Skin of body (tissue), 2 donors: ENCODE results near the gene ZSCAN10. TPM values are rescaled to one million over a fixed set of nuclear protein-coding genes. Genes with fewer than 3 reads are reported as not detected.
A peak's percentile ranks its signal among the peaks of the same experiment; 100 is the strongest.
"Not testable (repeated sequence)": the region's sequence is repeated elsewhere in the genome, so short reads cannot be mapped to it uniquely, and the experiment has no call there.

Experiments used
- DNase-seq: peaks from one replicate; lab custom pipeline; 2025; lab: John Stamatoyannopoulos, UW
- total RNA-seq: library from RNA; depleted of rRNA; stranded (reverse); fragments of >200 nt; gene quantifications from one replicate; pipeline ENCODE4 v1.2.3, GENCODE V29; 2014

ZSCAN10 gene
- total RNA-seq, result not detected

DNA sequence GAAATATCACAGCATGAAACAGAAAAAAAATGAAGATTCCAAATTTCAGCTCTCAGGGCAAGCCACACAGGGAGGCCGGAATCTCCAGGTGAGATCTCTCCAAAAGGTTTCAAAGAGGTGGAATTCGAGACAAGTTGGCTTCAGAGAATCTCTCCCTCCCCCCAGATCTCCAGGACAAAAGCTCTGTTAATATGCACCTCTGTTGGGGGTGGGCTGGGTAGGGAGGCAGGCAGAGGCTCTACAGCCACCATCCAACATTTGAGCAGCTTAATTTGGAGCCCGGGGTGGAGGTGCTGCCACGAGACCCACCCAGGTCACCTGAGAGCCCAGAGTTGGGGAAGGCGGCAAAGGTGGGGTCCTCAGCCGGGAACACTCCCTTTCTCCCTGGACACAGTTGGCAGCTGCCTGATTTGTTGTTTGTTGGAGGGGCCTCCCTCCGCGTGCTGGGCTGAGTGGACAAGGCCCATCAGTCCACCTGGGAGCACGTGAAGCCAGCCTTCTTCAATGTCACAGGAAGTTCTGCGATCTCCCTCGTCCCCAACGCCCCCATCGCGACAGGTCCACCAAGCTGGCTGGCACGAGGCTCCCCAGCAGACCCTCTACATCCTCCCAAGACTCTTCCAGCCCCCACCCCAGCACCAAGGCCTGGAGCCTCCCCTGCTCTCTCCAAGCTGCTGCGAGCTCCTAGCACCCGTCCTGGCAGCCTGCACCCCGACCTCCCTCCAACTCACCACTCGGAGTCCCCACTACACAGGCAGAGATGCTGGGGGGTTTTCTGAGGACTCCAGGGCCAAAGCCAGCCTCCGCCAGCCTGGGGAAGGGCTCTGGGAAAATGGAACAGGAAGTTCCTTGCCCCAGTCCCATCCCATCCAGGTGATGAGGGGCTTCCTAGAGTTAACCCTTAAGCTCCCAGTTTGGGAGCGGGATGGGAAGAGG, at the start of gene ZSCAN10:
Gene ZSCAN10, minus strand, starts transcription at position 836 of the 936 bp plus-strand sequence. CDS start 6,357 bp downstream, outside the sequence.
- no peak for DNase-seq

DNA sequence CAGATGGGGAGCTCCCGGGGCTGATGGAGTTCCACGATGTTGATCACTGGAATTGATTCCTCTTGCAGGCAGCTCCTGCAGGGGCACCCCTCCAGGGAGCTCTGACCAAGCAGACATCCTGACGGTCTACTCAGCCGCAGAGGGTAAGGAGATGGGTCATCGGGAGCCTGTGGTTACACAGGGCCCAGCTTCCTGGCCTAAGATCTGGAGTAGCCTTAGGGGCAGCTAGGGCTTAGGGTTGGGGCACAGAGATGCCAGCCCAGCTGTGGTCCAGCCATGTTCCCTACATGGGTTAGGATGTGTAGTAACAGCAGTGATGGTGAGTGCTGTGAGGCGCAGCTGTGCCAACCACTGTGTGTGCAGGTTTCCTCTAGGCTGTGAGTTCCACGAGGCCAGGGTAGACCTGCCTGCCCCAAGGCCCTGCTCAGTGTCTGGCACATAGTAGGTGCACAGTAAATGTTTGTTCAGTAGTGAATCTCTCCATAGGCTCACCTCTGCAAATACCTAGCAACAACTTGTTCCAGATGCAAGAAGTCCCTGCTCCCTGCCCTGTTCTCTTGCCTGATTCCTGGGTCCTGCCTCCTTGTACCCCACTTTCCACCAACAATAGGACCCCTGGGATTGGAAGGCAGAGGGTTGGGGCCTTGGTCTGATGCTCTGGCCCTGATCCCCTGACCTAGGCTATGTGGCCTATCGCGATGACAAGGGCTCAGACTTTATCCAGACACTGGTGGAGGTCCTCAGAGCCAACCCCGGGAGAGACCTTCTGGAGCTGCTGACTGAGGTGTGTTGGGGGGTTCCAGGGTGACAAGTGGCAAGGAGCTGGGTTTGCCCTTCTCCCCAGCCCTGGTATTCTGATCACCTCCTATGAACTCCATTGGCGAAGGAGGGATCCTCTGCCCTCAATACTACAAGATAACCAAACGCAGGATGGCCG, 49.4 kb upstream of the ZSCAN10 start:
- no peak for DNase-seq

DNA sequence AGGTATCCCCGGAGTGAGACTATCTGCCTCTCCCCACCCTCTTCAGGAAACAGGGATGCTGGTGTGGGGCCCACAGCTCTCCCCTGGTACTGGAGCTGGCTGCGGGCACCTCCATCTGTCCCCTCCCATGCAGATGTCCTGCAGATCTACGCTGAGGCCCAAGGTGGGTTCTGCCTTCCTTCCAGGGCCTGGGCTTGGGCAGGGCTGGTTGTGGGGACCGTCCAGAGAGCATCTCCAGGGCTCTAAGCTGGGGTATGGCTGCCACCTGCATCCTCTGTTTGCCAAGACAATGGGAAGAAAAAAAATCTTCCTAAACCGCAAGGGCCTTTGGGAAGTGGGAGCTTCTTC, 48.6 kb upstream of the ZSCAN10 start:
- no peak for DNase-seq

DNA sequence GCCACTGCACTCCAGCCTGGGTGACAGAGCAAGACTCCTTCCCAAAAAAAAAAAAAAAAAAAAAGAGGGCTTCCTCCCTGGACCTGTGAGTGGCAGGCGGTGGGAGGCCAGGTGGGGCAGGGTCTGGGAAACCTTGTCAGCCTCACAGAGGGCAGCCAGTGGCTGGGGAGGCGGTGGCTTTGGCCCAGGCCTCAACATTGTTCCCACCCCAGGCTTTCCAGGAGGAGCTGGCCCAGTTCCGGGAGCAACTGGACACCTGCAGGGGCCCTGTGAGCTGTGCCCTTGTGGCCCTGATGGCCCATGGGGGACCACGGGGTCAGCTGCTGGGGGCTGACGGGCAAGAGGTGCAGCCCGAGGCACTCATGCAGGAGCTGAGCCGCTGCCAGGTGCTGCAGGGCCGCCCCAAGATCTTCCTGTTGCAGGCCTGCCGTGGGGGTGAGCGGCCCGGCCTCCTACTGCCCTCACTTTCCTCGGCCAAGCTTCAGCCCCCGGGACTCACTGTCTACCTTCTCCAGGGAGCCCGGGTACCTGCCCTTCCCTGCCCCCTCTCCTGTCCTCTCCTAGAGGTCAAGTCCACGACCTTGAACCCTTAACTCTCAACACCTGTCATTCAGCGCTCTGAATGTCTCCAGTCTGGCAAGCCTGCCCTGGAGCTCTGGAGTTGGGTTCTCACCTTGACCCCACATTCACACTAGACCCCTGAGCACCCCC, 48.1 kb upstream of the ZSCAN10 start:
- DNase-seq, result no peak

DNA sequence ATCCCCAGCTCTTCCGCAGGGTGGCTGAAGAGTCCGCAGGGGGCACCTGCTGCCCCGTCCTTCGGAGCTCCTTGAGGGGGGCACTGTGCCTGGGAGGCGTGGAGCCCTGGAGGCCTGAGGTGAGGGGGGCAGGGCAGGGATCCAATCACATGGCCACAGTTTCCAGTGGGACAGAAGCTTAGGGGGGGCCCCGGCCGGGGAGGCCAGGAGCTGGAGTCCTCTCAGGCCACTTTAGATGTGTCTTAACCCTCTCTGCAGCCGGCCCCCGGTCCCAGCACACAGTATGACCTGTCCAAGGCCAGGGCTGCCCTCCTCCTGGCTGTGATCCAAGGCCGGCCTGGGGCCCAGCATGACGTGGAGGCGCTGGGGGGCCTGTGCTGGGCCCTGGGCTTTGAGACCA, 46.6 kb upstream of the ZSCAN10 start:
- no peak for DNase-seq

DNA sequence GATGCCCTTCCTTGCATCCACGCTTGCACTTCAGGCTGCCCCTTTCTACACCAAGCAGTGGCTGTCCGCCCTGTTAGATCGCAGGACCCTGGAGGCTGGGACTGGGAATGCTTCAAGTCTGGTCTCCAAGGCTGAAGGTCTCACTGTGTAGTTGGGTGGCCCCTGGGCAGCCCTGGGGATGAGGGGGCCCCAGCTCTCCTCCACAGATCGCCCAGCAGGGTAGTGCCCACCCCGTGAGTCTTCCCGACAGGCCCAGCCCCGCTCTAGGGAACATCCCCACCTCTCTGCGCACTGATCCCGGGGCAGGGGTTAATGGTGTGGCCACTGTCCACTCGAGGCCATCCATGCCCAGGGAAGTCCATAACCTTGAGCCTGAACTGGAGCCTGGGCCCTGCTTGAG, 46.1 kb upstream of the ZSCAN10 start:
- DNase-seq, result no peak

DNA sequence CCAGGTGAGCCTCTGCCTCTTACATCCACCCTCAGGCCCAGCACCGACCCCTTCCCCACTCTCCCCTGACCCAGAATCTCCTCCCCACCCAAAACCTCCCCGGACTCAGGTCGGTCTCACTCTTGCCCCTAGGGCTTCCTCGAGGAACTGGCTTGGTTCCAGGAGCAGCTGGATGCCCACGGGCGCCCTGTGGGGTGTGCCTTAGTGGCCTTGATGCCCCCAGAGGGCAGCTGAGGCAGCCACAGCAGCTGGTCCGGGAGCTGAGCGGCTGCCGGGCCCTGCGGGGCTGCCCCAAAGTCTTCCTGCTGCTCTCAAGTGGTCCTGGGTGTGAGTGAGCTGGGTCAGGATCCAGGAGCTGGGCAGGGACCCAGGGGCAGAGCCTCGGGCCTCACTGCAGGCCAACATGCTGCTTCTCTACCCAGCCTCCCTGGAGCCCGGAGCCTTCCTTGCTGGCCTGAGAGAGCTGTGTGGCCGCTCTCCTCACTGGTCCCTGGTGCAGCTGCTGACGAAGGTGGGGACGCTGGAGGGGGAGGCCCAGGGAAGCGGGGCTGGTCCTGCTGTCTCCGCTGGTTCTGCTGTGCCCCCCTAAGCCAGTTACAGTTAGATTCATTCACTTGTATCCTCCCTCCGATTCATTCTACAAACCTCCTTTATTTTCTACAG, 45.4 kb upstream of the ZSCAN10 start:
- no peak for DNase-seq

DNA sequence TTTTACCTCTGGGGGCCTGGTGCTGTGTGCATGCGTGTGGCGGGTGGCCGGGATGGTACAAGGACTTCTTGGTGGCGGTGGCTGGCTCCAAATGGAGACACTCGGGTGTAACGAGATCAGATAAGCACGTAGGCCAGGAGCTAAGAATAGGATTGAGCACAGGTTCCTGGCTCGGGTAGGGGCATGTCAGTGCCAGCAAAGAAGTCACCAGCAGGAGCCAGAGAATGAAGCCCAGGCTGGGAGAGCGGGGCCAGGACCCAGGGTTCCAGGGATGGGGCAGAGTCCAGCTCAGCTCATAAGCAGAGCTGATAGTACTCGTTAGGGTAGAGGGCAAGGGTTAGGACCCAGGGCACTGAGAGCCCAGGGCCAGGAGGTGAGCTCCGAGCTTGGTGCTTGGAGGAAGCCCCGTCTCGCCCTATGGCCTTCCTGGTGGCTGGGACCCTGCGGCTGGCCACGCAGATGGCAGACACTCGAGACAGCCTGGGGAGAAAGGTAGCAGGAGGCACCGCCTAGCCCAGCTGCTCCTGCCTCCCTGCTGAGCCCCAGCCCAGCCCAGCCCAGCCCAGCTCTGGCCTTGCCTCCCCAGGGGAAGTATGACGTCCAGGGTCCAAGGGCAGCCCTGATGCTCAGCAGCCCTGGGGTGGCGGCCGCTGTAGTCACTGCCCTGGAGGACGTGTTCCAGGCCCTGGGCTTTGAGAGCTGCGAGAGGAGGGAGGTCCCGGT, 44.7 kb upstream of the ZSCAN10 start:
- DNase-seq, result no peak

DNA sequence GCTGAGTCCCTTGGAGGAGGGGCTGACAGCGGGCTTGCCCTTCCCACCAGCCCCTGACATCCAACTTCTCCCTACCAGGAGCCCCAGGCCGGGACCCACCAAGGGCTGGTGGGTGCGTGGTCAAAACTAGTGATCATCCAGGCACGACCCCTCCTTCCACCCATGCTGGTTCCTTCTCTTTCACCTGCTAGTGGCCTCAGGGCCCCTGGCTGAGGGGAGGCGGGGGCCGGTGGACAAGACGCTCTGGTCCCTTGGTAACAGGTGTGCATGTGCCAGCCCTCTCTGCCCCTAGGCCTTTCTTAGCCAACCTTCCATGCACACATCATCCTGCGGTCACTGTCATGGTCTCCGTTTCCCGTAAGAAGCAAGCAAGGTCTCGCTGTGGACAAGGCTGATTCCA, 44.1 kb upstream of the ZSCAN10 start:
- no peak for DNase-seq

DNA sequence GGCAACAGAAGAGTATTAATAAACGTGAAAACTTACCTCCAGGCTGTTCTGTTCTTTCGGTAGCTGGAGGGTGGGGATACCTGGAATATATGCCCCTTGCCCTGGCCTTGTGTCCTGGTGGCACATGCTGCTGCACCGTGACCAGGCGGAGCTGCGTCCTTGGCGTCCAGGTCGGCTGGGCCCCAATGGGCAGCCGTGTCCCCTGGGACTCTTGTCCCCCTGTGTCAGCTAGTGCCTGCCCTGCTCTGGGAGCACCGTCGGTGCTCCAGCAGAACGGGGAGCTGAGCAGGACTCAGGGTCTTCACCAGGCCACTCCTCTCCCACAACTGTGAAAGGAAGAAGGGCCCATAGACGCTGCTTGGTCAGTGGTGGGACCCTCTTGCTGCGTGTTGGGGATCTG, 43.7 kb upstream of the ZSCAN10 start:
- no peak for DNase-seq

DNA sequence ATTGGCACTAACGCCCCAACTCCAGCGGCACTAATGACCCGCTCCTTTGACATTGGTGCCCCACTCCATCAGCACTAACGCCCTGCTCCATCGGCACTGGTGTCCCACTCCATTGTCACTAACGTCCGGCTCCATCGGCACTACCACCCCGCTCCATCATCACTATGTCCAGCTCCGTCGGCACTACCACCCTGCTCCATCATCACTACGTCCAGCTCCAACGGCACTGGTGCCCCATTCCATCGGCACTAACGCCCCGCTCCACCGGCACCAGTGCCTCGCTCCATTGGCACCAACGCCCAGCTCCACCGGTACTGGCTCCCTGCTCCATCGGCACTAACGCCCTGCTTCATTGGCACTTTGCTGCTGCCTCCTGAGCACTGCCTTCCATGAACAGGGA, 43.2 kb upstream of the ZSCAN10 start:
- no peak for DNase-seq

DNA sequence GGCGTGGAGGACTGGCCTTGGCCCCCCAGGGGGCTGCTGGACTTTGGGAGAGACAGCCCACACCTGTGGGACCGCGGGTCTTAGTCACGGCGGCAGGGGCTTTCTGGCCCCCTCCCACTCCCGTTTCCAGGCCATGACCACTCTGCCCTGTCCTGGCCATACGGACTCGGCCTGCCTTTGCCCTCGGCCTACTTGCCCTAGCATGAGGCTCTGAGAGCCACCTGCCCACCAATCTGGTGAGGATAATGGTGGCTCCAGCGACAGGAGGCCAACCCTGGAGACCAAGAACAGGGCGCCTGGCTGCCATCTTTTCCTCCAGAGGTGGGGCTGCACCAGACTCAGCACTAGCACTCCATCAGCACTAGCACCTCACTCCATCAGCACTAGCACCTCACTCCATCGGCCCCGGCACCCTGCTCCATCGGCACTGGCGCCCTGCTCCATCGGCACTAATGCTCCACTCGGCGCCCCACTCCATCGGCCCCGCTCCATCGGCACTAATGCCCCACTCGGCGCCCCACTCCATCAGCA, 42.8 kb upstream of the ZSCAN10 start:
- no peak for DNase-seq

DNA sequence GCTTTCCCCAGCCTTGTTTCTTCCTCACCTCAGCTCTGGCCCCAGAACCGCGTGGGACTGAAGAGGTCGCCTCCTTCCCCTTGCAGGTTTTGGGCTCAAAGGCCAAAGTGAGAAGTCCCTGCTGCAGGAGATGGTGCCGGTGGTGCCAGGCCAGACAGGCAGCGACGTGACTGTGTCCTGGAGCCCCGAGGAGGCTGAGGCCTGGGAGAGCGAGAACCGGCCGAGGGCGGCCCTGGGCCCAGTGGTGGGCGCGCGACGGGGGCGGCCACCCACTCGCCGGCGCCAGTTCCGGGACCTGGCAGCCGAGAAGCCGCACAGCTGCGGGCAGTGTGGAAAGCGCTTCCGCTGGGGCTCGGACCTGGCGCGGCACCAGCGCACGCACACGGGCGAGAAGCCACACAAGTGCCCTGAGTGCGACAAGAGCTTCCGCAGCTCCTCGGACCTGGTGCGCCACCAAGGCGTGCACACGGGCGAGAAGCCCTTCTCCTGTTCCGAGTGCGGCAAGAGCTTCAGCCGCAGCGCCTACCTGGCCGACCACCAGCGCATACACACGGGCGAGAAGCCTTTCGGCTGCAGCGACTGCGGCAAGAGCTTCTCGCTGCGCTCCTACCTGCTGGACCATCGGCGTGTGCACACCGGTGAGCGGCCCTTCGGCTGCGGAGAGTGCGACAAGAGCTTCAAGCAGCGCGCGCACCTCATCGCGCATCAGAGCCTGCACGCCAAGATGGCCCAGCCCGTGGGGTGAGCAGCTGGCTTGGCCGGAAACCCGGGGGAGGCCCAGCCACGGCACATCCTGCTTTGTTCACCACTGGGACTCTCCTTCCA, 41.7 kb upstream of the ZSCAN10 start:
- no peak for DNase-seq

DNA sequence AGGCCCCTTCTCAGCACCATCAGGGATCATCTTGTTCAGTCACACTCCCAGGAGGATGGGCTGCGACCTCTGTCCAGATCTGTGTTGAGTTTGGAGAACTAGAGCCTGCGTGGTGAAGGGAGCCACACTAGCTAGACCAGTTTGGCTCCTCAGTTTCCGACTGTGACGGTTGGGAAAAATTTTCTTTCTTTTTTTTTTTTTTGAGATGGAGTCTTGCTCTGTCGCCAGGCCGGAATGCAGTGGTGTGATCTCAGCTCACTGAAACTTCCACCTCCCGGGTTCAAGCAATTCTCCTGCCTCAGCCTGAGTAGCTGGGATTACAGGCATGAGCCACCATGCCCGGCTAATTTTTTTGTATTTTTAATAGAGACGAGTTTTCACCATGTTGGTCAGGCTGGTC, 40.5 kb upstream of the ZSCAN10 start:
- not testable (repeated sequence) for DNase-seq

DNA sequence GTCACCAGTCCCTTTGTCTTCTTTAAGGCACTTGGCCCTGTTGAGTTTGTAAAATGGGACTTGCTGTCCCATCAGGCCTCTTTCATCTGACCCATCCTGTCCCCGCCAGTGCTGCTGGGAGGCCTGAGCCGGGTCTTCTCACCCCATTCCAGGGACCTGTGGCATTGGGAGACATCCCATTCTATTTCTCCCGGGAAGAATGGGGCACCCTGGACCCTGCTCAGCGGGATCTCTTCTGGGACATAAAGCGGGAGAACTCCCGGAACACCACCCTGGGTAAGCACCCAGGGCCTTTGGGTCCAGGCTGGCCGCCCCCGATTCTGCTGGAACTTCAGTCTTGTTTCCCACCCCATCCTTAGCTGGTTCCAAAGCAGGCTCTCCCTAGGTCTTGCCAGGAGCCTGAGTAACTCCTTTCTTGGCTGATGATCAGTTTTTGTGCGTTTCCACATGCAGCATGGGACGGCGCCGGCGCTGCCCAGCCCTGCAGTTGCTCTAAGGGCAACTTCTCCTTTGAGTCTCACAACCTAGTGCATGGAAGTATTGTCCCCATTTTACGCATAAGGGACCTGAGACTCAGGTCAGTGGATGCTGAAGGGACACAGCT, 39.8 kb upstream of the ZSCAN10 start:
- no peak for DNase-seq

DNA sequence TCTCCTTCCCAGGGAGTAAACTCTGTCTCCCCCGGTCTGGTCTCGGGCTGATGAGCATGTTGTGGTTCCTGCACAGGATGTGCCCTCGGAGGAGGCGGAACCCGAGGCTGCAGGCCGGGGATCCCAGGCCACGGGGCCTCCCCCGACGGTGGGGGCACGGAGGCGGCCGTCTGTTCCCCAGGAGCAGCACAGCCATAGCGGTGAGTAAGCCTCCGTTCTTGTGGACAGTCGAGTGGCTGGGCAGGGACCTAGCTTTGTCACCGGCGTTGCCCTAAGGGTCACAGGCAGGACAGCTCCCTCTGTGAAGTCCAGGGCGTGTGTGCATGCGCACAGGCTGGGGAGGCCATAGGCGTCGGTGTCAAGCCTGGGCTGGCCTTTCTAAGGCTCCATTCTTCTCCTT, 39.2 kb upstream of the ZSCAN10 start:
- DNase-seq, result no peak

DNA sequence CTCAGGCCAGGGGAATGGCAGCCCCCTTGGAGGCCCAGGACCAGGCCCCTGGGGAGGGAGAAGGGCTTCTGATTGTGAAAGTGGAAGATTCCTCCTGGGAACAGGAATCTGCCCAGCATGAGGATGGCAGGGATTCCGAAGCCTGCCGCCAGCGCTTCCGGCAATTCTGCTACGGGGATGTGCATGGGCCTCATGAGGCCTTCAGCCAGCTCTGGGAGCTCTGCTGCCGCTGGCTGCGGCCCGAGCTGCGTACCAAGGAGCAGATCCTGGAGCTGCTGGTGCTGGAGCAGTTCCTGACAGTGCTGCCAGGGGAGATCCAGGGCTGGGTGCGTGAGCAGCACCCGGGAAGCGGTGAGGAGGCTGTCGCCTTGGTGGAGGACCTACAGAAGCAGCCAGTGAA, 38.2 kb upstream of the ZSCAN10 start:
- no peak for DNase-seq

DNA sequence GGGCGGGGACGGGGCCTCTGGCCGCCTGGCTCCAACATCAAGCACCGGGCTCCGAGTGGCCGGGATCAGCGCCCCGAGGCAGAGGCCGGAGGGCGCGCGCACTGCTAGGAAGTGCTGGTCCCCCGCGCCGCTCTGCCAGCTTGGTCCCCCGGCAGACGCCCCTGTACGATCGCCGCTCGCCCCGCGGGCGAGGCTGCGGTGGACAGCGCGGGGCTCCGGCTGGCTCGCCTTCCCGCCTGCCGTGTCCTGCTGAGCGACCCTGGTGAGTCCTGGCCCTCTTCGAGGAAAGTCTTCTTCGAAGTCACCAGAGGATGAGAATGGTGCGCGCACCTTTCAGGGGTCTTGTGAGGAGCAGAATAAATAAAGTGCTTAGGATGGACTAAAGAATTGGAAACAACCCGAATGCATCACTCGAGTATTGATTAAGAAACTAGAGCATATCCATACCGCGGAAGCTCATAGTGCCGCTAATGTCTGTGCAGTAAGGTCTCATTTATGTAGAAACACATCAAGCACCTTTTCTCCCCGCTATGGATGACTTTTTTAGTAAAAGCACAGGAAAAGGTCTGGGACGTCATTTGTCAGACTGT, 36.1 kb upstream of the ZSCAN10 start:
- DNase-seq, result peak; percentile 50
